DOHH2 (cell line): ENCODE data around the gene LHFPL5.
A peak's percentile ranks its signal among the peaks of the same experiment; 100 is the strongest.

Experiments
- H3F3A ChIP-seq: fragments of 200-600 bp; sonication (generic), shearing (Covaris generic); 2 replicates; pipeline ENCODE4 v1.6.0; 2016; ENCODE audit warnings: antibody characterized with exemption, mild to moderate bottlenecking; ENCODE audit not compliant: control insufficient read depth, insufficient read depth
- H3K27ac ChIP-seq: fragments of 200-600 bp; sonication (generic); 2 replicates; pipeline ENCODE4 v1.5.1; 2014; ENCODE audit warnings: low read depth, mild to moderate bottlenecking, low read length, moderate library complexity
- H3K27me3 ChIP-seq: fragments of 200-600 bp; sonication (generic); 2 replicates; pipeline ENCODE4 v1.6.1; 2014; ENCODE audit warnings: mild to moderate bottlenecking, low read length, mixed read lengths; ENCODE audit not compliant: control insufficient read depth
- H3K36me3 ChIP-seq: fragments of 200-600 bp; sonication (generic); 2 replicates; pipeline ENCODE4 v1.6.1; 2014; ENCODE audit warnings: mild to moderate bottlenecking, low read length, moderate library complexity, mixed read lengths; ENCODE audit not compliant: control insufficient read depth
- H3K4me1 ChIP-seq: fragments of 200-600 bp; sonication (generic); 2 replicates; pipeline ENCODE4 v1.6.1; 2014; ENCODE audit warnings: mild to moderate bottlenecking, low read length, mixed read lengths; ENCODE audit not compliant: control insufficient read depth
- H3K4me2 ChIP-seq: fragments of 200-600 bp; sonication (generic); 2 replicates; pipeline ENCODE4 v1.6.0; 2014; ENCODE audit warnings: mild to moderate bottlenecking, low read length, moderate library complexity
- H3K4me3 ChIP-seq: fragments of 200-600 bp; sonication (generic); 2 replicates; pipeline ENCODE4 v1.5.1; 2014; ENCODE audit warnings: mild to moderate bottlenecking, low read length, mixed read lengths
- H3K79me2 ChIP-seq: fragments of 200-600 bp; sonication (generic); 2 replicates; pipeline ENCODE4 v1.6.1; 2014; ENCODE audit warnings: mild to moderate bottlenecking, low read length, mixed read lengths; ENCODE audit not compliant: control insufficient read depth
- H3K9me2 ChIP-seq: fragments of 200-600 bp; sonication (generic); replicated peaks from 2 replicates; pipeline ENCODE4 v1.6.1; 2014; ENCODE audit warnings: mild to moderate bottlenecking, low read length, mixed read lengths; ENCODE audit not compliant: control insufficient read depth
- H3K9me3 ChIP-seq: fragments of 200-600 bp; sonication (generic); 2 replicates; pipeline ENCODE4 v1.6.1; 2014; ENCODE audit warnings: antibody characterized with exemption, low read length, mixed read lengths; ENCODE audit not compliant: control insufficient read depth, insufficient read depth
- H4K20me1 ChIP-seq: fragments of 200-600 bp; sonication (generic); 2 replicates; pipeline ENCODE4 v1.6.0; 2014; ENCODE audit warnings: low read depth, mild to moderate bottlenecking, antibody characterized with exemption, low read length, moderate library complexity; ENCODE audit not compliant: control insufficient read depth, insufficient read depth
- EZH2phosphoT487 ChIP-seq: fragments of 200-600 bp; sonication (generic); IDR thresholded peaks from 2 replicates; pipeline ENCODE4 v1.6.1; 2017; ENCODE audit warnings: borderline replicate concordance, mild to moderate bottlenecking, antibody characterized with exemption, low read length, moderate library complexity, mixed read lengths
- TF ChIP-seq, protein P1 (sequence below): fragments of 200-600 bp; sonication (generic); IDR thresholded peaks from one replicate; pipeline ENCODE4 v1.5.1; 2014; ENCODE audit warnings: antibody characterized with exemption, mild to moderate bottlenecking, low read depth, low read length; ENCODE audit not compliant: poor library complexity, severe bottlenecking

The LHFPL5 gene

DNA sequence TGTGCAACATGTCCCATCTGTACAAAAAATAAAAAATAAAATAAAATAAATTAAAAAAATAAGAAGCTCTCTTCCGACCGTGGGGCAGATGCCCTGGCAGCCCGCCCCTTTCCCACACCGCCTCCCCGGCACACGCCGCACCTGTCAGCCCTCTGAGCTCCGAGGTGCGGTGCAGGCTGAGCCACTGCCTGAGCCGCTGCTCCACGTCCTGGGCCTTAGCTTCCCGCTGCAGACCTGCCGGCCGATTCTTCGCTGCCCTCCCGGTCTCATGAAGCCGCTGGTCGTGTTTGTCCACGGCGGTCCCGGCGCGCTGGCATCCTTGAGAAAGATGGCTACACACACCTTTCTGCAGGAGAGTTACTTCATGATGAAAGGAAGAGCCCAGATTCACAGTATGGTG is 39.4 kb upstream of the LHFPL5 start:
- Histone ChIP-seq H3K9me2 (no peaks in the 10 kb centered on the region), H3K9me3 (no peaks in the 10 kb centered on the region), H3F3A (no peaks in the 10 kb centered on the region), H4K20me1 (no peaks in the 10 kb centered on the region), H3K4me1 (peaks cover 7% of the 10 kb centered on the region; the same call in 1 of the 2 replicates), H3K36me3 (no peaks in the 10 kb centered on the region), H3K27me3 (peaks cover 22% of the 10 kb centered on the region), H3K4me3 (no peak overlapping the region), H3K4me2 (no peak overlapping the region), H3K27ac (no peak overlapping the region), H3K79me2 (no peaks in the 10 kb centered on the region)
- TF ChIP-seq, protein P1, sequence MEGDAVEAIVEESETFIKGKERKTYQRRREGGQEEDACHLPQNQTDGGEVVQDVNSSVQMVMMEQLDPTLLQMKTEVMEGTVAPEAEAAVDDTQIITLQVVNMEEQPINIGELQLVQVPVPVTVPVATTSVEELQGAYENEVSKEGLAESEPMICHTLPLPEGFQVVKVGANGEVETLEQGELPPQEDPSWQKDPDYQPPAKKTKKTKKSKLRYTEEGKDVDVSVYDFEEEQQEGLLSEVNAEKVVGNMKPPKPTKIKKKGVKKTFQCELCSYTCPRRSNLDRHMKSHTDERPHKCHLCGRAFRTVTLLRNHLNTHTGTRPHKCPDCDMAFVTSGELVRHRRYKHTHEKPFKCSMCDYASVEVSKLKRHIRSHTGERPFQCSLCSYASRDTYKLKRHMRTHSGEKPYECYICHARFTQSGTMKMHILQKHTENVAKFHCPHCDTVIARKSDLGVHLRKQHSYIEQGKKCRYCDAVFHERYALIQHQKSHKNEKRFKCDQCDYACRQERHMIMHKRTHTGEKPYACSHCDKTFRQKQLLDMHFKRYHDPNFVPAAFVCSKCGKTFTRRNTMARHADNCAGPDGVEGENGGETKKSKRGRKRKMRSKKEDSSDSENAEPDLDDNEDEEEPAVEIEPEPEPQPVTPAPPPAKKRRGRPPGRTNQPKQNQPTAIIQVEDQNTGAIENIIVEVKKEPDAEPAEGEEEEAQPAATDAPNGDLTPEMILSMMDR = no peak
- TF ChIP-seq EZH2phosphoT487 = no peak

DNA sequence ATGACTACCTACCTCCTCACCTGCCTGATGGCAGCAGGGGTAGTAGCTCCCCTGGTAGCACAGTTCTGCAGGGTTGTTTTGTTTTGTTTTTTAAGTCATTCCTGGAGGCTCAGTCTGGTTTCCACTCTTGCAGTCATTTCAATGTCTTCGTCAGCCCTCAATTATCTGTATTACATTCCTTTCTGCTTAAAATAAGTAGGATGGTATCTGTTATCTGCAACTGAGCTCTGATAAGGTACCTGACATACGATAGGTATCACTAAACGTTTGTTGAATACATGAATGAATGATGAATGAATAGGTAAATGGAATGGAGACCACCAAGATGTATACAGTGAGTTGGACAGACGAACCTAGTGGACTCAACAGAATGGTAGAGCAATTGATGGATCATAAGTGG is 35.9 kb upstream of the LHFPL5 start:
- TF ChIP-seq EZH2phosphoT487 = no peak
- TF ChIP-seq, protein P1 = no peak

DNA sequence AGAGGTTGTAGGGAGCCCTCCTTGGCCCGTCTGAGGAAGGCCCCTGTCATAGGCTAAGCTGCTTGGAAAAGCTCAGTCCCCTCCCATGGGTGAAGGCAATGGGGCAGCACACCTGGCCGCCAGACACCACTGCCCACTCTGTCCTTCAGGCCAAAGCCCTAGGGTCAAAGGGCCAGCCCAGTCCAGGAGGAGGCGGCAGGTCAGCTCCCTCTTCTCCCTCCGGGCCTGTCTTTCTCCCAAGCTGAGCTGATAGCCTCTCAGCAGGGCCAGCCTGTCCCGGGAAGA is 33.9 kb upstream of the LHFPL5 start:
- H3K9me2 ChIP-seq = no peaks in the 10 kb centered on the region
- H3K9me3 ChIP-seq = no peaks in the 10 kb centered on the region
- no peaks in the 10 kb centered on the region for H4K20me1 ChIP-seq
- no peaks in the 10 kb centered on the region for H3K36me3 ChIP-seq
- 0 out of 2 replicates have a peak overlapping the region, but pooled peaks have one; percentile 3 for H3K4me2 ChIP-seq
- peaks cover 5% of the 10 kb centered on the region; the same call in 1 of the 2 replicates for H3K27me3 ChIP-seq
- TF ChIP-seq, protein P1 = no peak
- TF ChIP-seq EZH2phosphoT487 = no peak
- no peaks in the 10 kb centered on the region for H3F3A ChIP-seq
- H3K79me2 ChIP-seq = no peaks in the 10 kb centered on the region
- H3K4me1 ChIP-seq = peaks cover 5% of the 10 kb centered on the region
- H3K27ac ChIP-seq = no peak overlapping the region
- H3K4me3 ChIP-seq = no peak overlapping the region

More for the DNA sequence above, 35.9 kb upstream of the LHFPL5 start:
- peaks cover 9% of the 10 kb centered on the region for H3K4me1 ChIP-seq
- no peaks in the 10 kb centered on the region for H3K9me2 ChIP-seq
- H3K79me2 ChIP-seq = no peaks in the 10 kb centered on the region
- no peak overlapping the region for H3K4me3 ChIP-seq
- H3K36me3 ChIP-seq = no peaks in the 10 kb centered on the region
- H3K27me3 ChIP-seq = peaks cover 4% of the 10 kb centered on the region
- H3K4me2 ChIP-seq = no peak overlapping the region
- H3F3A ChIP-seq = no peaks in the 10 kb centered on the region
- no peaks in the 10 kb centered on the region for H3K9me3 ChIP-seq
- H3K27ac ChIP-seq = no peak overlapping the region
- no peaks in the 10 kb centered on the region for H4K20me1 ChIP-seq
